ENCODE measurements around the gene NCK2.

NCK2 gene

GRCh38 chr2:105864262-105864661, 119.5 kb downstream of the NCK2 start:
- no peak for TF ChIP-seq CTCF (IDR thresholded peaks at IDR 0.05; ENCODE audit: extremely low read depth, insufficient read depth, missing control alignments)
- in situ Hi-C loops (cut with MboI; ENCODE audit: low pct_unique_long_range_greater_than_20kb, low sequenced_read_pairs, unreplicated experiment), result no loop called here
- DNase-seq (ENCODE audit: low spot score), result no peak

- no peak for TF ChIP-seq CTCF (IDR thresholded peaks at IDR 0.05; ENCODE audit: extremely low read depth, insufficient read depth, missing control alignments)
- DNase-seq (ENCODE audit: low spot score), result no peak
- in situ Hi-C loops (cut with MboI; ENCODE audit: low pct_unique_long_range_greater_than_20kb, low sequenced_read_pairs, unreplicated experiment), result no loop called here
These were observed 120.7 kb downstream of the NCK2 start for GRCh38 chr2:105865222-105865913.

- no peak for TF ChIP-seq CTCF (IDR thresholded peaks at IDR 0.05; ENCODE audit: extremely low read depth, insufficient read depth, missing control alignments)
- DNase-seq (ENCODE audit: low spot score), result no peak
- in situ Hi-C loops (cut with MboI; ENCODE audit: low pct_unique_long_range_greater_than_20kb, low sequenced_read_pairs, unreplicated experiment), result no loop called here
These were observed 121.8 kb downstream of the NCK2 start for GRCh38 chr2:105866216-105867185.

GRCh38 chr2:105867587-105867986, 122.9 kb downstream of the NCK2 start:
- DNase-seq (ENCODE audit: low spot score), result no peak
- in situ Hi-C loops (cut with MboI; ENCODE audit: low pct_unique_long_range_greater_than_20kb, low sequenced_read_pairs, unreplicated experiment), result no loop called here
- TF ChIP-seq CTCF (IDR thresholded peaks at IDR 0.05; ENCODE audit: extremely low read depth, insufficient read depth, missing control alignments), result no peak

GRCh38 chr2:105868060-105868459, 123.3 kb downstream of the NCK2 start:
- no peak for TF ChIP-seq CTCF (IDR thresholded peaks at IDR 0.05; ENCODE audit: extremely low read depth, insufficient read depth, missing control alignments)
- DNase-seq (ENCODE audit: low spot score), result no peak
- in situ Hi-C loops (cut with MboI; ENCODE audit: low pct_unique_long_range_greater_than_20kb, low sequenced_read_pairs, unreplicated experiment), result no loop called here

GRCh38 chr2:105869341-105869740, 124.6 kb downstream of the NCK2 start:
- in situ Hi-C loops (cut with MboI; ENCODE audit: low pct_unique_long_range_greater_than_20kb, low sequenced_read_pairs, unreplicated experiment), result no loop called here
- no peak for TF ChIP-seq CTCF (IDR thresholded peaks at IDR 0.05; ENCODE audit: extremely low read depth, insufficient read depth, missing control alignments)
- DNase-seq (ENCODE audit: low spot score), result no peak
